Measurements from ENCODE around the gene SEMA3F. TPM values are rescaled to one million over a fixed set of nuclear protein-coding genes. Genes with fewer than 3 reads are reported as not detected.

The SEMA3F gene
- total RNA-seq, result 132 TPM

DNA sequence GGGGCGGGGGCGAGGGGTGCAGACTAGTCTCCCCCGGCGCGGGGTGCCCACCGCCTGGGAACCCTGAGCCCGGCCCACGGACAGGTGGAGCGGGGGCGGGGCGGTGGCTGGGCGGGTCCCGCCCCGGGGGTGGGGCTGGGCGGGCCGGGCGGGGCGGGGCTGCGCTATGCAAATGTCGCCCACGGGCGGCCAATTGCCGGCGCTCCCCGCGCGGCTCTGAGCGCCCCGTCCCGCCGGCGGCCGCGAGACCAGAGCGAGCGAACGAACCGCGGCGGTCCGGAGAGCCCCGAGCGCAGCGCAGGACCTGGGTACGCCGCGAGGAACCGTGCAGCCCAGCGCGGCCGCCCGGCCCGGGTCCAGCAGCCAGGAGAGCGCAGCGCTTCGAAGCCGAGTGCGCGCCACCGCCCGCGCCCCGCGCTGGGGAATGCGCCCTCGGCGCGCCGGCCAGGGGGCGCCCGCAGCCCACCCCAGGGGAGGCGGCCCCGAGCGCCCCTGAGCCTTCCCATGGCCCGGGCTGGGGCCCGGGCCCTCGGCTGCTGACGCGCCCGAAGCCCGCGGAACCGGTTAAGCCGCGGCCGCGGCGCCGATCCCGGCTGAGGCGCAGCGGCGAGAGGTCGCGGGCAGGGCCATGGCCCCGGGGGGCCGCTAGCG lies at the start of gene SEMA3F:
SEMA3F (plus strand) TSS at position 485 of the 651 bp plus-strand sequence. CDS start 4,299 bp downstream, outside the sequence.
- peak; percentile 68 for DNase-seq (ENCODE audit: low spot score)

DNA sequence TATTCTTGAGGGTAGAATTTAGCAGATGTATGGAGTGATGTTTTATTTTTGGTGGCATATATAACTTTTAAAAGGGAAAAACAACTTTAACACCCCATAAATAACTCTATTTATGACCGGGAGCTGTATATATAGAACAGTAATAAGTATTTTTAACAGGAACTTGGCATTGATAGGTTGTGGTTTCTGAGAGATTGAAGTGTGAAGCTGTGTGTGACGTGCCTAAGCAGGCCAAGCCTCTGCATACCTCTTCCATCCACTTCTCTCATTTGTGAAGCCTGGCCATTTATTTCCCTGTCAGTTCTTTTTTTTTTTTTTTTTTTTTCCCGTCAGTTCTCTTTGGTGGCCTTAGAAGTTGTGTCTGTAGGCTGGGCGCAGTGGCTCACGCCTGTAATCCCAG lies 43.4 kb upstream of the SEMA3F start:
- DNase-seq (ENCODE audit: low spot score), result no peak

DNA sequence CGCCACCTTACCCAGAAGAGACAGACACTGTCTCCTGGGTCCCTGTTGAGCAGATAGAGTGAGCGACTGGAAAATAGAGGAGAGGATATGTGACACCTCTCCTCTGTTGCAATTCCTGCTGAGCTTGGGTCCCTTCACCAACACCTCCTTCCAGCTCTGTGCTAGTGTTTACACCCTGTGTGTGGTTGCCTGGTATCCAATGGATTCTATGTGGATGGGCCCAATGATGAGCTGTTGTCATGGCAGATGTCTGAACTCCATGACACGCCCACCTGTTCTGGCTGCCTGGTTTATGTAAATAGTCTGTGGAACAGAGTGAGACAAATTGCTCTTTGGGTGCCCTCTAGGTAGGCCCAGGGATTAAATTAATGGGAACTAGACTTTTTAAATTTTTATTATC lies 42.7 kb upstream of the SEMA3F start:
- DNase-seq (ENCODE audit: low spot score), result no peak

DNA sequence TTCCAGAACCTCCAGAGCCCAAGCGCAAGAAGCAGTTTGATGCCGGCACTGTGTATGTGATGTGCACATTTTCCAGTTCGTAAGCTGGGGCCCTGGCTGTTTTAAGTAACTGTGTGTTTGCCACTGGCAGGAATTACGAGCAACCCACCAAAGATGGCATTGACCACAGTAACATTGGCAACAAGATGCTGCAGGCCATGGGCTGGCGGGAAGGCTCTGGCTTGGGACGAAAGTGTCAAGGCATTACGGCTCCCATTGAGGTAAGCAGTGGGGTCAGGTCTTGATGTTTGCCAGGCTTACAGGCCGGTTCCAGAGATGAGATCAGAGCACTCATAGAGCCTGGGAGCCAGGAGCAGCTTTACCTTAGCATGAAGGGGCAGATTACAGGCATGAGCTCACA lies 38.0 kb upstream of the SEMA3F start:
- no peak for DNase-seq (ENCODE audit: low spot score)

DNA sequence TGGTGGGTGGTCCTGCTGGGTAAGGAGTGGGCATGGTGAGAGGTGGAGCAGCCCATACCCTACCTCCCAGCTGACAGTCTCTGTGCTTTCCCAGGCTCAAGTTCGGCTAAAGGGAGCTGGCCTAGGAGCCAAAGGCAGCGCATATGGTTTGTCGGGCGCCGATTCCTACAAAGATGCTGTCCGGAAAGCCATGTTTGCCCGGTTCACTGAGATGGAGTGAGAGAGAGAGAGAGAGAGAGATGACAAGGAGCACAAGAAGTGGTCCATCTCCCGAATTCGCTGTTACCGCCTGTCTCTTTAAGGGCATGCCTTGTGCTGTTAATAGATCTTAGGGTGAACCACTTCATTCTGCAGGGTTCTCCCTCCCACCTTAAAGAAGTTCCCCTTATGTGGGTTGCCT lies 36.9 kb upstream of the SEMA3F start:
- no peak for DNase-seq (ENCODE audit: low spot score)

DNA sequence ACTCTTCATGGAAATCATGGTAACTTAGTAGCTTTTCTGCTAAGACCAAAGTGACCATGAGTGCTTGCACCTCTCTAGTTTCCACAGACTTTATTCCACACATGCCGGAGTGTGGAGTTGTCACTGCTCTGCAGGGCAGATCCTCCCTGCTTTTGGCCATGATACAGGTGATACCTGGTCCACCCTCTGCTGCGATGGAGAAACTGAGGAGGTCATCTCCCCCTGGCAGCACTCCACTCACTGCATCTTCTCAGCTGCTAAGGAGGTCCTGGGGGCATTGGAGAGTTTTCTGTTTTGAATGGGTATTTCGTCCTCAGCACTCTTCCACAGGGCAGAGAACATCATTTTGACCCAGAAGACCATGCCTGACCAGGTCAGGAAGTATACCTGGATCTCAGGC lies 35.3 kb upstream of the SEMA3F start:
- no peak for DNase-seq (ENCODE audit: low spot score)

DNA sequence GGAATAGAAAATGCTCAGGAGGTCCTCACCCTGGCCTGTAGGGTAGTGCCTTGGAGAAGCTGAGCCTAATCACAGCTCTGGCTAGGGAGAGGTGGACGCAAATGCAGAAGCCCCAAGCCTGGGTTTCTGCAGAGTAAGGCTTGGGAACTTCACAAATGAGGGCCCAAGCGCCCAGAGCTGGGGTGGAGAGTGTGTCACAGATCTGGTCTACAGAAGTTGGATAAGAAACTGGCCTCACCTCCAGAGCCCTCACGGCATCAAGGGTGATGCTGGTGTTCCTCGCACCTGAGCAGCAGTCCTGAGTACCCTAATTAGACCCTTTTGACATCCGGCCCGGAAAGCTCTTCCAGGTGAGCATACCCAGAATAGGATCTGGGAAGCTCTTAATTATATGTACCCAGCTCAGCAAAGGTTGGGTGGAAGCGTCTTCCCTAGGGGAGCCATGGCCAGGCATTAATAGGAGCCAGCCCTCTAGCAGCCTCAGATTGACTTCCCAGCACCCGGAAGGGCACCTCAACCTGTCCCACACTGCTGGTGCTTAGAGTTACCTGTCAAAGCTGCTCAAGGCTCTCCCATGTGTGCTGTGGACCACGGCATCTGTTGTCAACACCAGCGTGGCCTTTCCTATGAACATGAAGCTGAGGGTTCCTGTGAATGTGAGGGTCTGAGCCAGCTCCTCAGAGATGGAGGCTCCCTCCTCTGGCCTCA lies 34.6 kb upstream of the SEMA3F start:
- no peak for DNase-seq (ENCODE audit: low spot score)

DNA sequence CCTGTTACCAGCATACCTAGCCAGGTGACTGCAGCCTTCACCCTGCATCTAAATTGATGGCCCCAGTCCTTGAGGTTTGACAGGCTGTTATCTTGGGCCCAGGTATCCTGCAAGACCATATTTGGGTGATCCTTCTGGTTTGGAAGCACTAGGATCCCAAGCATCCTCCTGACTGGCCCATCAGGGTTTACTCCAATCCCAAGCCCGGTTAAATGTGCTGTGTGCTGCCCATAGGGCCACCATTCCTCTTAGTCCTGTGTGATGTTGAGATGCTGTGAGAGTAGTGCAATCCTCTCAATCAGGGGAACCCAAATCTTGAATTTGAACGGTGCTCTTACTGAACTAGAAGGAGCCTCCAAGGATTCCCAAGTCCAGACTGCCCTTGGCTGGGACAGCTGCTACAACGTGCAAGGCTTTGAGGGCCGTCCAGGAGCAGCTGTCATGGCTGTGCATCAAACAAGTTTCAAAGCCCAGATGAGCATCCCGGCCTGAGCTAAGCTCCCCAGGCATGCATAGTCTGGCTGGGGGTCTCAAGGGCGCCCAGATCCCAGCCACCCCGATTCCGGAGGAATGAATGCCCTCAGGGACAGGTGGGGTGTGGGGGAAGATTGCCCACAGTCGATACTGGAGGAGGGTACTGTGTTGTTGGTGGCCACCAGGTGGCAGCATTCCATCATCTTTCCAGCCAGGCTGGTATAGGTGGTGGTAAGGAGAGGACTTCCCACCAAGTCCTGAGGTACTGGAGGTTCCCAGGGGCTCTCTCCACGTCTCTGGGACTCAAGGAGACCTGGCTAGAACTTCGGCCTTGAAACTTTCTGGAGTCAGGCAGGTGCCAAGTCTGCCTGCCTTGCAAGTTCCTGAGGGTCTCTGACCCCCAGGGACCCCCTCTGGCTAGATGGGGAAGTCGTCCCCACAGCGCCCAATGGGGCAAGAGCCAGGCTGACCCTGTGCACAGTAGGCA lies 33.8 kb upstream of the SEMA3F start:
- peak; percentile 84 for DNase-seq (ENCODE audit: low spot score)

DNA sequence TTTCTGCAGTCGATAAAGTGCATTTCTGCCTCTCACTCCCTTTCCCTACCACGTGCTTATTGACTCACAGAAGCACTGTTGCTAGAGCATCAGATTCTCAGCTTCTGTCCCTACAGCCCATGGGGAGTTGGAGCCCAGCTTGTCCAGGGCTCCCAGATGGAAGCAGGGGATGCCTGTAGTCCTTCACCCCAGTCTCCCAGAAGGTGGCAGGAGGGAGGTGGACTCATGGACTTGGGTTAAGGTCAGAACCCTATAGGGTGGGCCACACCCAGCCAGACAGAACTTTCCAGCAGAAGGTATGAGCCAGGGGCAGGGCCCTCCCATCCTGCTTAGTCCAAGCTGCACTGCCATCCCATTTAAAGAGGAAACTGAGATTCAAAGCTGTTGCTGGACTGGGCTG lies 33.1 kb upstream of the SEMA3F start:
- DNase-seq (ENCODE audit: low spot score), result no peak

DNA sequence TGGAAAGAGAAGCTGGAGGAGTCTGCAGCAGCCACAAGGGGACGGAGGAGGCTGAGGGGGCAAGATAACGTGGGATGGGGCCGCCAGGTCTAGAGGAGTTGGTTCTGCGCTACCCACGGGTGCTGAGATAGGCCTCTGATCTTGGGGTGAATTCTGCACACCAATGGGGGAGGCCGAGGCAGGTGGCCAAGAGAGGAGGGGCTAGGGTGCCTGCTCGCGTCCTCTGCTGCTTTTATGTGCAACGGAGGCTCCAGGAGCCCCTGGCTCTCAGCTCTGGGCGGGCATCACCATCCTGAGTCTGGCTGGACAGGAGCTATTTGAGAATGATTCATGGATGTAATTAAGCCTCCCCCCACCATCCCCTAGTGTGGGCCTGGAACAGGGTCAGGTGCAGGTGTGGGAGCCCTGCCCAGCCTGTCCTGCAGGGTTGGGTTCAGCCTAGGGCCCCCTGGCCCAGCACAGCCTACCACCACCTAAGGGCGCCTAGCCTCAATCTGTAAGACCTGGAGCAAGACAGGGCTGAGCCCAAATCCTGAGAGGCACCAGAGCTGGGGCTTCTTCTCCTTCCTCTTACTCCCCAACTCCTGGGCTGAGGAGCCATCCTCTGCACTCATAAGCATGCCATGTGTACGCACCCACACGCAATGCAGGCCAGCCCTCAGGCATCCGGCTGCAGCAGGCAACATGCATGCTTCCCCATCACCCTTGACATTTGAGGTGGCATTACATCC lies 32.3 kb upstream of the SEMA3F start:
- no peak for DNase-seq (ENCODE audit: low spot score)

DNA sequence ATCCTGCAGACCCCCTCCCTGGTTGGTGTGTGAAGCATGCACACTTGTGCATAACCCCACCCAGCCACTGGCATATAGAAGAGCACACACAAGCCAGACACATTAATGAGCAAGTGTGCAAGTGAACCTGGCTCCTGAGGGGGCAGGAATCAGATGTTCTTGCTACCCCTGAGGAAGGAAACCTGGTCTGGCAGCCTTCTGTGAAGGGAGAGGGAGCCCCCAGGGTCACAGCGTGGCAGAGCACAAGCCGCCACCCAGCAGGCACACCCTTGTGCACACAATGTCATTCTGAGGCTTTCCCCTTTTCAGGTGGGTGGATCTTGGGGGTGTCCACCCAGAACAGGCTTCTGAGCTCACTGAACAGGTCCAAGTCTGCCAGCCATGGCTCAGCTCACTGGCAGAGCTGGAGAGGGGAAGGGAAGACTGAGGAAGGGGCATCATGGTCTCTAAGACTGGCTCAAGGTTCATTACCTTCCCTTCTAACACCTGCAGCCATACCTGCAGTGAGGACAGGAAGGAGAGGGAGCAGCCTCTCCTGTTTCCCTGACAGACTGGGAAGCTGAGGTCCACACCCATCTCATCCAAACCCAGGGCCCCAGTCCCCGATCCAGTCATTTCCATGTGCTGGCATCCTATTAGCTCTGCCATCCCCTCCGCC lies 31.6 kb upstream of the SEMA3F start:
- no peak for DNase-seq (ENCODE audit: low spot score)

DNA sequence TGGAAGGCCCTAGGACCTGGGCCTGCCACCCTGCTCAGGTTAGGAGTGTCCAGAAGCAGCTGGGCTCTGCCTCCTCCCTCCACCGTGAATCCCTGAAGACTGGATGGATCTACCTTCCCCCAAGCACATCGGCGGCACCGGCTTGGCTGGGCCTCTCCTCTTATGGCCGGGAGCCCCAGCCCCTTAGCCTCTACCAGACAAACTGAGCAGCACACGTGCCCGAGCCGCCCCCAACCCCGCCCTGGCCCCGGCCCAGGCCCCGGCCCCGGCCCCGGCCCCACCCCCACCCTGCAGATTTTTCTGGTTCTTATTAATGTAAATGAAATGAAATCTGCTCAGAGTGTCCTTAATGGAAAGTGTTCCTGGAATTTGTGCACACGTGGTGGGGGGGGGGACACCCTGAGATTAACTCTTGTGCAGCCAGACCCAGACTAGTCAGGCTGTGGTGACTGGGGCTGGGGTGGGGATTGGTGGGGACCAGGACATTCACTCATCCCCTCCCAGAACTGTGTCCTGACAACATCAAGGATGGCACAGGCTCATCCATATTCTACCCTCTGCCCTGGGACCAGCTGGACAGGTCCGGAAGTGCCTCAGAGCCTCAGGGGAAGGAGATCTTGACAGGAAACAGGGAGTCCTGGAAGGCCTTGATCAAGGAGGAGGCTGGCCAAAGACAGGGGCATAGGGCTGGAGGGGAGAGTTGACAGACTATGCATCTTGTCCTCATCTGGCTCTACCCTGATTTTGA lies 30.9 kb upstream of the SEMA3F start:
- DNase-seq (ENCODE audit: low spot score), result no peak

DNA sequence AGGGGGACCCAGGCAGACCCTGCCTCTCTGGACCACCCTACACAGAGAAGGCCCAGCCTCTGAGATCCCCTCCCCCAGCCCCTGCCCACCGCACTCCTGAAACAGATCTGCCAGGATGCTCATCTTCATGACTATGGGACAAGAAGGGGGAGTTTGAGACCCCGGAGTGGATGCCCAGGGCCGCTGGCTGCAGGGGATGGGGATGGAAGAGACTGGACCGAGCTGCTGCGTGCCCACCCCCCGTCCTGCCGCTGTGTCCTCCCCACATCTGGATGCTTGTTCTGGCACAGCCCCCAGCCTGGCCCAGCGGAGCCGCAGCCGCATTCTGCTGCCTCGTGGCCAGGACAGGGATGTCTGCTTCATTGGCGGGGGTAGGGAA lies 30.3 kb upstream of the SEMA3F start:
- no peak for DNase-seq (ENCODE audit: low spot score)

DNA sequence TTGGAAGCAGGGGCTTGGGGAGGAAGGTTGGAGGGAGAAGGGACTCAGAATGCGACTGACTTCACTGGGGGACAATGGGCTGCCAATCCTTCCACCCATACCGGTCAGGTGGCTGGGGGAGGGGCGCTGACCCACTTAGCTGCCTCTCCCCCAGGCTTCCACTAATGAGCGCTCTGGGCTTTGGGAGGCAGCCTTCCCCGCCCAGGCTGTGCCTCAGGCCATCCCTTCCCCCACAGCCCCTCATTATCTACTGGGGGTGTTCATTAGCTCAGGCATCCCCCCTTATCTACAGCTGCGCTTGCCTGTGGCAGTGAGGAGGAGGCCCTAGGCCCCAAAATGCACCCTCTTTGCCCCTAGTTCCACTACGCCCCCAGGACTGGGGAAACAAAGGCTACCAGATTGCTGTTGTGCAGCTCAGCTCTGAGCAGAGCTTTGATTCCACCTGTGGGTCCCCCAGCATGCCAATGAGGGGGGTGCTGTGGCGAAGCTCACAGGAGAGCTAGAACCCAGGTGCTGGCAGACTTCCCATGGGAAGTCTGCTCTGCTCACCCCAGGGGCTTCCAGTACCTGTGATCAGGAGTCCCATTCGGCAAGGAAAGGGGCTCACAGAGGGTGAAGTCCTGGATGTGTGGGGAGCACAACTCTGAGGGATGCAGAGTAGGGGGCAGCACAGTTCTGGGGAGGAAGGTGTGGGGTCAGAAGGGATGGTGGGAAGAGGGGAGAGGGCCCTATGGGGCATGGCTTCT lies 29.4 kb upstream of the SEMA3F start:
- DNase-seq (ENCODE audit: low spot score), result no peak

DNA sequence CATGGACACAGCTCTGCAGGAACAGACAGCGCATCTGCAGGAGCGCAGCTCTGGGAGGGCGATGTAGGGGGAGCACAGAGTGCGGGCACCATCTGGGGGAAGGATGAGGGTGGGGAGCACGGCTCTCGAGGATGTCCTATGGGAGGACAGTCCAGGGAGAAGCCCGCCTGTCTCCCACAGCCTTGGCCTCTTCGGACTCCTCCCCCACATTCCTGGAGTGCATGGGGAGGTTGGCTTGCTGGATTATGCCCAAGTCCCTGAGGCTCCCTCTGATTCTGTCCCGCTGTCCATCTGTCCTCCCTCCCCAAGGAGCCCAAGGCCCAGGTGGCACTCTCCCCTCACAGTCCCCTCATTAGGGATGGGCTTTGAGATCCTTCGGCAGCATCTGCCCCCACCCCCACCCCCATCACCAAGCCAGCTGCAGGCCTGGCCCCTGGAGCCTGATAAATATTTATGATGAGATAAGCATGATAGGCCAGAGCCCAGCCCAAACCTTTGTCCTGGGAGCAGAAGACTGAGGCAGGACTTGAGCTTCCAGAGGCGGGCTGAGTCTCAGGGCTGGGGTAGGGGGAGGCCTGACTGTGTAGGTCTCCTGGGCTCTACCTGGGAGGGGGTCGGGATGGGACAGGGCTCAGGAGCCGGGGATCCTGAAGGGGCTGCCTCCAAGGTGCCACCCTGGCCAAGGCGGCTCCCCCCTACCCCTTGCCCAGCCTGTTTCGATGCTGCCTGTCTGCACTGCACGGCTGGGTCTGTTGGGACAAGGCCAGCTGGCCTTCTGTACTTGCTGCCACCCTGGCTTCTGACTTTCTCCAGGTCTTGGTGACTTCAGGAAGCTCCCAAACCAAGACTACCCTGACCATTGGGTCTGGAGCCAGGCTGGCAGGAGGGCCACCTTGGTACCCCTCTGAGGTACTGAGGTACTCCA lies 28.6 kb upstream of the SEMA3F start:
- DNase-seq (ENCODE audit: low spot score), result no peak

DNA sequence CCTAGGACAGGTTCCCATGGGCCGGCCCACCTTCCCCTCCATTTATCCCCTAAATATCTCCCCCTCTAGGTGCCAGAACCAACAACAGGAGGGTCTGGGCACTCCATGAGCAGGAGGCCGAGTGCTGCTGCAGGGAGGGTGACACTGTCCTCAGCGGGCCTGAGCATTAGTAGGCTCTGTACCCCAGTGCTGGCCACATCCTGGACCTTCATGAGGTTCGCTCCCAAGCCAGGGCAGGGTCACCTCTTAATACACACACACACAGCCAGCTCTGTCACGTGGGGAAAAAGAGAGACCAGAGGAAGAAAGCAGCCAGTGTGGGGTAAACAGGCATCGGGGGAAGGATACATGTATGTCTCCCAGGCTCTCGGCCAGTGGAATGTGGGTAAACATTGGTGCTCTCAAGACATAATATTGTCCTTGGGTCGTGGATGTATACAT lies 27.9 kb upstream of the SEMA3F start:
- DNase-seq (ENCODE audit: low spot score), result no peak

DNA sequence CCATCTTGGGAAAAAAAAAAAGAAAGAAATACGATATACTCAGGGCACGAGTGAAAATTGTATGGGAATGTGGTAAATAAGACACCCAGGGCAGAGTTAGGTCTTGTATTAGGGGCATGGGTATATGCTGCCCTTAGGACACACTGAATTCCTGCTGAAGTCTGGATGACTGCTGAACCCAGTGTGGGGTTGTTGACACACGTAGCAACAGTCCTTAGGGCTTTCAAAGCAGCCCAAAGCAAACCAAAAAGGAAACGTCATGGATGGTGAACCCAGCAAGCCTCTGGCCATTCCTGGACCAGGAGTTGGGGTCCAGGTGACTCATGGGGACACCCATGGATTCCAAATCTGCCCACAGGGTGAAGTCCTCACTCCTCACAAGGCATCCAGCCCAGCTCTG lies 27.1 kb upstream of the SEMA3F start:
- DNase-seq (ENCODE audit: low spot score), result no peak

DNA sequence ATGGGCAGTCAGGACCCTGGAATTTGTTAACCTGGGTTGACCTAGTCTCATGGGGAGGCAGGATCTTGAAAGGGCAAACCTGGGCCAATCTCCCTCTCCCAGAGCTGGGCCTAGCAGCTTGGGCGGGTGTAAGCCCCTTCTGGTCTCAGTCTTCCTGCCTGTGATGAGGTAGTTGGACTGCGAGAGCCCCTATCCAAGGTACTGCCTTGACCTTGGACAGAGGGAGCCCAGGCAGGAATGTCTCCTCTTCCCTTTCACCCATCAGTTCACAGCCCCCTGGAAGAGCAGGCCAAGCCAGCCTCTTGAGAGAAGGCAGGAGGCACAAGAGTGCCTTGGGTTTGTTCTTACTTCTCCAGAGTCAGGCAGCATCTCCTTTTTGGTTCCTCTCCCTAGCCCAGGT lies 24.7 kb upstream of the SEMA3F start:
- DNase-seq (ENCODE audit: low spot score), result no peak
